HG02610 (cell line): Measurements from ENCODE around the gene FRMD4A.
"Not testable (repeated sequence)": the region's sequence is repeated elsewhere in the genome, so short reads cannot be mapped to it uniquely, and the experiment has no call there.

Experiments used
- ATAC-seq: cut with Tn5 transposase; IDR thresholded peaks from one replicate; pipeline ENCODE4 v1.9.1; 2021; ENCODE audit warnings: mild to moderate bottlenecking, moderate library complexity; ENCODE audit not compliant: unreplicated experiment

FRMD4A gene

GRCh38 chr10:13774303-13774893, 556.3 kb downstream of the FRMD4A start:
- ATAC-seq = no peak

- ATAC-seq = no peak
Measured at GRCh38 chr10:13773496-13774170, 557.1 kb downstream of the FRMD4A start.

- no peak for ATAC-seq
Measured at GRCh38 chr10:13773043-13773442, 557.7 kb downstream of the FRMD4A start.

DNA sequence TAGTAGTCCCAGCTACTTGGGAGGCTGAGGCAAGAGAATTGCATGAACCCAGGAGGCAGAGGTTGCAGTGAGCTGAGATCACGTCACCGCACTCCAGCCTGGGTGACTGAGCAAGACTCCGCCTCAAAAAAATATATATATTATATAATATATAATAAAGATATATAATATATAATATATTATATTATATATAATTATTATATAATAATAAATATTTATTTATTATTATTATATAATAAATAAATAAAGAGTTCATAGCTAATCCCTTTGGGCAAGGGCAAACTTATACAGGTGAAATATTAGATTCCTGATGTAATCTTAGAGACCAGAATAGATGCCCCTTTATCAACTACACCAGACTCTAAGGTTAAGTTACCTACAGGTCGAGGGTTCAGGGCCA, 558.7 kb downstream of the FRMD4A start:
- ATAC-seq = no peak

DNA sequence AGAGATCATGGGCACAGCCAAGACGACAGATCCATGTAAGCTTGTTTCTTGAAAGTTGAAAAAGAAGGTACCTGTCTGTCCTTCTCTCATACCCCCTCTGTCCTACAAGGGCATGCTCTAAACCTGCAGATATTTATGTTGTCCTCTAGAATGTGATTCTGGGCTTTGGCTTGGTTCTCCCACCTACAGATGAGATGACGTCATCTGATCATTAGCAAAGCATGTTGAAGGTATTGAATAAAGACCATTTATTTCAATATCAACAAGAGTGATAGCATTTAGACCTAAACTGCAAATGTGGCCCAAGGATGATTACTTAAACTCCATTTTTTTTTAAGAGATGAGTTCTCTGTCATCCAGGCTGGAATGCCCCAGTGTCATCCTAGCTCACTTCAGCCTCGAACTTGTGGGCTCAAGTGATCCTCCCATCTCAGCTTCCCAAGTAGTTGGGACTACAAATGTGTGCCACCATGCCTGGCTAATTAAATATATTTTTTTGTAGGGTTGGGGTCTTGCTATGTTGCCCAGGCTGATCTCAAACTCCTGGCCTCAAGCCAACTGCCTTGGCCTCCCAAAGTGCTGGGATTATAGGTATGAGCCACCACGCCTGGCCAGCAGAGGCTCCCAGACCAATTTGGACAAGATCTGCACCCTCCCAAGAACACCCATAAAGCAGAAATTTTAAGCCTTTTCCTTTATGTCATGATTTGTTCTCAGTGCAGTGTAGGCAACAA, 559.8 kb downstream of the FRMD4A start:
- ATAC-seq = no peak

DNA sequence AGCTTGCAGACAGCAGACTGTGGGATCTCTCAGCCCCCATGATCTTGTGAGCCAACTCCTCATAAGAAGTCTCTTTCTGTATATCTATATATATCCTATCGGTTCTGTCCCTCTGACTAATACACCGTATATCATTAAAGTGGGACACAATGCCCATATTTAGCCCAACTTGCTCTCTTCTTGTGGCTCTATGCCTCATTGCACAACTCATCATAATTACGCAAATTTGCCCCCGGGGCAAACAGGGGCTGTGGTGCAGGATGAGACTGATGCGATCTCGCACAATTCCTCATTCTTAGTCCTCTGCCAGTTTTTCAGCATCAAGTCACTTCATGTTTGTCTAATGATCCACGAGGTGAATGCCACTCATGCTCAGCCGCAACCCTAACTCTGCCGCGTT, 560.8 kb downstream of the FRMD4A start:
- ATAC-seq = no peak

GRCh38 chr10:13767676-13768178, 563.0 kb downstream of the FRMD4A start:
- ATAC-seq = no peak

DNA sequence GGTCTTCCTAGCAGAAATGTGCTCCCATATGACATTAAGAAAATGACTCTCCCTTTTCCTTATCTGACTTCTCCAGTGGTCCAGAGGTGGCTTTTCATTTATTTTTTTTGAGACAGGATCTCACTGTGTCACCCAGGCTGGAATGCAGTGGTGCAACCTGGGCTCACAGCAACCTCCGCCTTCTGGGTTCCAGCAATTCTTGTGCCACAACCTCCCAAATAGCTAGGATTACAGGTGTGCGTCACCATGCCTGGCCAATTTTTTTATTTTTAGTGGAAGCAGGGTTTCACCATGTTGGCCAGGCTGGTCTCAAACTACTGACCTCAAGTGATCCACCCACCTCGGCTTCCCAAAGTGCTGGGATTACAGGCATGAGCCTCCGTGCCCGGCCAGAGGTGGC, 563.6 kb downstream of the FRMD4A start:
- not testable (repeated sequence) for ATAC-seq

DNA sequence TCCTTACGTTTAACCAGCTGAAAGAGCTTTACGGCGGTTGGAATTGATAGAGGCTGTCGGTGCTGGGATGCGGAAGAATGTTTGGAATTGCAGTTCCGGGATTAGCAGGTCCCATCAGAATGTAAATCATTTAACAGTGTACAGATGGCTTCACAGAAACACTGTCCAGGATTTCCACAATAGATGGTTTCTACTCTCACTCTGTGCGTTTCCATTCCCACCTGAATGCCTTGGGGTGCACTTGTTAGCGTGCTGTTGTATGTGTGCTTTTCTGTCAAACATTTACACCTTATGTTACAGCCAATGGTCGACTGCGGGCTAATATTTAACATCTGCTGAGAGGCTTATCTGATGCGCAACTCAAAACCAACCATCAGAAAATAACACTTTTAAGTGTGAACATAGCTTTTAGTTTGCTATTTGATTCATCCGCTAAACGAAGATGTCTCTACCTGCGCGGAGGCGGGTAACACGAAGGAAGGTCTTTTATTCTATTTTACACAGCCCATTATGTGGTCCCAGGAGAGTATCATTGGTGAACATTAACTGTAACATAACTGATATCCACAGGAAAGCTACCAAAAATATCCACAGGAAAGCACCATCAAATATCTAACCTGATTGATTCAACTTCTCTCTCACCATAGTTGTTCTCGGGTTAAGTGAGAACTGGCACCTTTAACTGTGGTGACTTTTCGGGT, 564.9 kb downstream of the FRMD4A start:
- ATAC-seq = no peak

- ATAC-seq = no peak
Measured at GRCh38 chr10:13761490-13762091, 569.1 kb downstream of the FRMD4A start.

DNA sequence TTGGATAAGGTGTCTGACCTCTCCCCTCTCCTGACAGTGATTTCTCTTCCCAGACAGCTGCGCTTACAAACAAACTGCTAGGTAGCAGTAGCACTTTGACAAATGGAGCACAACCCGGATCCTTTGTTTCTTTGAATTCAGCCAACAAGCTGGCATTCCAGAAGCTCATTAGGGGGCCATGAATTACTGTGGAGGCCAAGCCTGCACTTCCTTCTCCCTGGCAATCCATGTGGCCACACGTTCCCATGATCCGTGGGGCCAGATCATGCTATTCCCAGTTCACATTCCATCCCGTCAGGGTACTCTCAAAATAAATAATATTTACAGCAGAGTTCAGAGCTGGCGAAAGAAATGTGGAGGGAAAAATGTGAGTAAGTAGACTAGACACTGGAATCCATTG, 571.6 kb downstream of the FRMD4A start:
- no peak for ATAC-seq

- no peak for ATAC-seq
Measured at GRCh38 chr10:13758756-13759155, 572.0 kb downstream of the FRMD4A start.

GRCh38 chr10:13758312-13758711, 572.4 kb downstream of the FRMD4A start:
- ATAC-seq = no peak

- no peak for ATAC-seq
Measured at GRCh38 chr10:13754277-13754676, 576.4 kb downstream of the FRMD4A start.

GRCh38 chr10:13751191-13751764, 579.4 kb downstream of the FRMD4A start:
- ATAC-seq = no peak

GRCh38 chr10:13750299-13751190, 580.2 kb downstream of the FRMD4A start:
- no peak for ATAC-seq

- ATAC-seq = no peak
Measured at GRCh38 chr10:13745271-13745670, 585.5 kb downstream of the FRMD4A start.

GRCh38 chr10:13743963-13744362, 586.8 kb downstream of the FRMD4A start:
- ATAC-seq = no peak

GRCh38 chr10:13743101-13743693, 587.5 kb downstream of the FRMD4A start:
- ATAC-seq = no peak
